ENCODE measurements around the gene BRD7.

GRCh38 chr16:50396761-50397535 is 28.2 kb upstream of the BRD7 start:
- TF ChIP-seq POLR2A (IDR thresholded peaks at IDR 0.05): no peak
- TF ChIP-seq POLR2AphosphoS5 (IDR thresholded peaks at IDR 0.05): no peak
- TF ChIP-seq CTCF (IDR thresholded peaks at IDR 0.05): no peak
- no peak for TF ChIP-seq EP300 (IDR thresholded peaks at IDR 0.05; ENCODE audit: low read depth)

Measured in transverse colon (tissue), 4 donors.